Osteocyte (in vitro differentiated cells): ENCODE measurements around the gene DOCK7. TPM values are rescaled to one million over a fixed set of nuclear protein-coding genes. Genes with fewer than 3 reads are reported as not detected.
"Not testable (repeated sequence)": the region's sequence is repeated elsewhere in the genome, so short reads cannot be mapped to it uniquely, and the experiment has no call there.

Experiments used
- DNase-seq: peaks from one replicate; pipeline ENCODE4 v3.0.0; 2021; ENCODE audit warnings: mixed read lengths; ENCODE audit not compliant: unreplicated experiment; ENCODE audit errors: extremely low spot score
- H3K27ac Mint-ChIP-seq: one replicate; pipeline ENCODE4 v1.8.0; 2021; ENCODE audit warnings: mild to moderate bottlenecking, mixed read lengths; ENCODE audit not compliant: unreplicated experiment
- H3K27me3 Mint-ChIP-seq: one replicate; pipeline ENCODE4 v1.8.0; 2021; ENCODE audit warnings: mixed read lengths; ENCODE audit not compliant: unreplicated experiment
- H3K36me3 Mint-ChIP-seq: one replicate; pipeline ENCODE4 v1.8.0; 2021; ENCODE audit warnings: mixed read lengths; ENCODE audit not compliant: unreplicated experiment
- H3K4me1 Mint-ChIP-seq: one replicate; pipeline ENCODE4 v1.8.0; 2021; ENCODE audit warnings: mixed read lengths; ENCODE audit not compliant: unreplicated experiment
- H3K4me3 Mint-ChIP-seq: one replicate; pipeline ENCODE4 v1.8.0; 2021; ENCODE audit warnings: mild to moderate bottlenecking, moderate library complexity, mixed read lengths; ENCODE audit not compliant: unreplicated experiment
- H3K9me3 Mint-ChIP-seq: one replicate; pipeline ENCODE4 v1.8.0; 2021; ENCODE audit warnings: mixed read lengths; ENCODE audit not compliant: unreplicated experiment
- total RNA-seq: library from RNA; stranded (reverse); gene quantifications from 2 replicates; pipeline ENCODE4 v1.2.1, GENCODE V29; 2021
- TF ChIP-seq, protein P1 (sequence below): fragments of 200-600 bp; sonication (generic); IDR thresholded peaks from 2 replicates; pipeline ENCODE4 v1.5.0; 2021; ENCODE audit warnings: antibody characterized with exemption, mild to moderate bottlenecking, moderate library complexity

The DOCK7 gene
- total RNA-seq, 1 donor from 2014 or later, result 81.8 TPM

DNA sequence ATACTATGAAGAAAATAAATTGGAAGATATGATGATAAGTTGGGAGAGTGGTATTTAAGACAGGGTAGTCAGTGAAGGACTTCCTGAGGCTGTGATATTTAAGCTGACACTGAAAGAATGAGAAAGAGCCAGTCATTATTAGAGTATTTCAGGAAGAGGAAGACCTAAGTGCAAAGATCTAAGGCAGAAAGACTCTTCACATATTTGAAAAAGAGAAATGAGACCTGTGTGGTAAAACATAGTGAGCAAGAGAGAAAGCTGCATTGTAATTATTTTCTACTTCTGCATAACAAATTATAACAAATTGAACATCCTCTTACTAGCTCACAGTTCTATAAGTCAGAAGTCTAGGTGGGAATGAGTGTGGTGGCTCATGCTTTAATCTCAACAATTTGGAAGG, 34.6 kb upstream of the DOCK7 start:
- Mint-ChIP-seq H3K27me3 (no peaks in the 10 kb centered on the region), H3K4me3 (no peak overlapping the region), H3K27ac (no peak overlapping the region), H3K9me3 (no peaks in the 10 kb centered on the region), H3K4me1 (peaks cover 30% of the 10 kb centered on the region), H3K36me3 (no peaks in the 10 kb centered on the region)
- TF ChIP-seq, protein P1, sequence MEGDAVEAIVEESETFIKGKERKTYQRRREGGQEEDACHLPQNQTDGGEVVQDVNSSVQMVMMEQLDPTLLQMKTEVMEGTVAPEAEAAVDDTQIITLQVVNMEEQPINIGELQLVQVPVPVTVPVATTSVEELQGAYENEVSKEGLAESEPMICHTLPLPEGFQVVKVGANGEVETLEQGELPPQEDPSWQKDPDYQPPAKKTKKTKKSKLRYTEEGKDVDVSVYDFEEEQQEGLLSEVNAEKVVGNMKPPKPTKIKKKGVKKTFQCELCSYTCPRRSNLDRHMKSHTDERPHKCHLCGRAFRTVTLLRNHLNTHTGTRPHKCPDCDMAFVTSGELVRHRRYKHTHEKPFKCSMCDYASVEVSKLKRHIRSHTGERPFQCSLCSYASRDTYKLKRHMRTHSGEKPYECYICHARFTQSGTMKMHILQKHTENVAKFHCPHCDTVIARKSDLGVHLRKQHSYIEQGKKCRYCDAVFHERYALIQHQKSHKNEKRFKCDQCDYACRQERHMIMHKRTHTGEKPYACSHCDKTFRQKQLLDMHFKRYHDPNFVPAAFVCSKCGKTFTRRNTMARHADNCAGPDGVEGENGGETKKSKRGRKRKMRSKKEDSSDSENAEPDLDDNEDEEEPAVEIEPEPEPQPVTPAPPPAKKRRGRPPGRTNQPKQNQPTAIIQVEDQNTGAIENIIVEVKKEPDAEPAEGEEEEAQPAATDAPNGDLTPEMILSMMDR, result no peak
- no peak for DNase-seq

DNA sequence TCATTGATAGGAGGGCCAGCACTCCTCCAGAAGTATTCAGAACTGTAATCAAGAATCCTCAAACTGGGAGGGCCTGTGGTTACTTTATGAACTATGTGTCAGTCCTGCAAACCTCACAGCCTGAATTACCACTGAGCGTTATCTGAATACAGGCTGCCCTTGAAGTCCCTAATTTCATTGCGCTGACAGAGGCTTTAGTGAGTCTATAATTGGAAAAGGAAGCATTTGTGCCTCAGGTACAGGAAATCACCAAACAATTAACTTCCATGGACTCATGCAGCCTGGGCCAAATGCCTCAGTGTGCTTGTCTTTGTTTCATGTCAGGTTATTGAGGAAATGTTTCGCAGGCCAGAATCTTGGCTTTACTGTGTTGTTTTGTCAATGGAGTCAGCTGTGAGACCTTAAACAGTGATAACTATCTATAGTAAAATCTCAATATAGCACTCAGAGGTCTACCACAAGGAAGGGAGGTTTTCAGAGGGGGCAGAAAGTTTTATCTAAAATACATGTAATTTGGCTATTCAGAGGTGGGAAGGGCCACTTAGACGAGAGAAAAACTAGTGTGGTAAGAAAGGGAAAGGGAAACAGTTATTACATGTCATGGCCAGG, 32.9 kb upstream of the DOCK7 start:
- H3K4me1 Mint-ChIP-seq, result peaks cover 23% of the 10 kb centered on the region
- TF ChIP-seq, protein P1, result no peak
- no peak for DNase-seq
- no peaks in the 10 kb centered on the region for H3K27me3 Mint-ChIP-seq
- H3K27ac Mint-ChIP-seq, result peak overlapping the region; percentile 31
- H3K4me3 Mint-ChIP-seq, result no peak overlapping the region
- H3K9me3 Mint-ChIP-seq, result no peaks in the 10 kb centered on the region
- H3K36me3 Mint-ChIP-seq, result no peaks in the 10 kb centered on the region

GRCh38 chr1:62718400-62718799, 30.2 kb upstream of the DOCK7 start:
- H3K4me3 Mint-ChIP-seq, result not testable (repeated sequence)

DNA sequence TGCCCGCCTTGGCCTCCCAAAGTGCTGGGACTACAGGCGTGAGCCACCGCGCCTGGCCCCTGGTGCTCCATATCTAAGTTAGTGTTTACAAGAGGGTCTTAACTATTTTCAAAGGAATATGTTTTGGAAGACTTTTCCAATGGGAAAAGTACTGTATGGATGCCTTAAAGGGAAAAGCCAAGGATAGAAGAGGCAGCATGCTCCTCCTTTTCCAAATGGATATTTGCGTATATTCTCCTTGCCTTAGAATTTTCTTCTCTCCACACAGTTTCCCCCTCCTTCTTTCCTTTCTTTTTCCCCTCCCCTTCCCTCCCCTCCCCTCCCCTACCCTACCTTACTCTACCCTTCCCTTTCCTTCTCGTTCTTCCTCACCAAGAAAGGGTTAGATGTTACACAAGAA, 29.3 kb upstream of the DOCK7 start:
- H3K27ac Mint-ChIP-seq, result no peak overlapping the region
- no peak for DNase-seq
- H3K4me1 Mint-ChIP-seq, result peaks cover 11% of the 10 kb centered on the region
- no peak overlapping the region for H3K4me3 Mint-ChIP-seq
- no peaks in the 10 kb centered on the region for H3K27me3 Mint-ChIP-seq
- H3K36me3 Mint-ChIP-seq, result no peaks in the 10 kb centered on the region
- H3K9me3 Mint-ChIP-seq, result no peaks in the 10 kb centered on the region
- TF ChIP-seq, protein P1, result no peak

More at GRCh38 chr1:62718400-62718799, 30.2 kb upstream of the DOCK7 start:
- not testable (repeated sequence) for H3K36me3 Mint-ChIP-seq, H3K27ac Mint-ChIP-seq, H3K27me3 Mint-ChIP-seq, H3K9me3 Mint-ChIP-seq, DNase-seq
- peaks cover 11% of the 10 kb centered on the region for H3K4me1 Mint-ChIP-seq

- no peaks in the 10 kb centered on the region for H3K9me3 Mint-ChIP-seq
- TF ChIP-seq, protein P1, result no peak
Measured at GRCh38 chr1:62716397-62716796, 28.2 kb upstream of the DOCK7 start.

More at GRCh38 chr1:62716397-62716796, 28.2 kb upstream of the DOCK7 start:
- H3K27me3 Mint-ChIP-seq, result no peaks in the 10 kb centered on the region
- H3K4me3 Mint-ChIP-seq, result no peak overlapping the region
- H3K4me1 Mint-ChIP-seq, result peaks cover 11% of the 10 kb centered on the region
- no peak overlapping the region for H3K27ac Mint-ChIP-seq
- no peak for DNase-seq
- no peaks in the 10 kb centered on the region for H3K36me3 Mint-ChIP-seq
